ENCODE measurements around the gene GOLGA5. TPM values are rescaled to one million over a fixed set of nuclear protein-coding genes. Genes with fewer than 3 reads are reported as not detected.

The GOLGA5 gene
- total RNA-seq, 1 experiment from 2014 or later, result 25.4 TPM

DNA sequence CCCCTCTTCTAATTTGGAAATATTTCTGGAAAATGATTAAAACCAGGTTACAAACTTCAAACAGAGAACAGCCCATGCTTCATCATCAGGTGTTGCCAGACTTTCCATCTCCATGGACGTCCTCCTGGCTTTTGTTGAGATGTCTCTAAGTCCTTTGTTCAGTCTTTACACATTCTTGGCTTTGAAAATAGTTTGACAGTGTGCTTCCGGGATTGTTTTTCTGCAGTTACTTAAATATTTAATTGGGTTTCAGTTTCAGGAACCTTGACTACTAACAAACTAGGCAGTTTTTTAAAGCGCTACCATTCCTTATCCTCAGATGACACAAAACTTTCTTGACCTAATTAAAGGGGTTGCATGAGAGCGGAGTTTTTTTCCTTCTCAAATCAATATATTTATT, 47.8 kb downstream of the GOLGA5 start:
- Histone ChIP-seq H3K18ac (ENCODE audit: insufficient read length, low read depth, low read length) (no peak overlapping the region), H2AFZ (ENCODE audit: low read length) (no peak overlapping the region), H3K4me2 (ENCODE audit: insufficient read depth, insufficient read length, low read length) (no peak overlapping the region), H3K27me3 (ENCODE audit: insufficient read depth, low read length) (no peaks in the 10 kb centered on the region), H3K23me2 (ENCODE audit: insufficient read length, low read depth, low read length, poor library complexity, severe bottlenecking) (no peaks in the 10 kb centered on the region), H3K9ac (ENCODE audit: extremely low read depth, insufficient read length, low read length) (no peak overlapping the region), H3T11ph (ENCODE audit: low read length) (no peak overlapping the region), H2BK12ac (ENCODE audit: insufficient read length, low read depth, low read length) (no peak overlapping the region), H2AK5ac (ENCODE audit: insufficient read length, low read length) (no peak overlapping the region), H3K79me1 (ENCODE audit: insufficient read depth, low read depth, low read length, poor library complexity, severe bottlenecking) (no peaks in the 10 kb centered on the region), H3K14ac (ENCODE audit: insufficient read depth, low read length) (no peak overlapping the region), H2BK20ac (ENCODE audit: low read depth, low read length, poor library complexity, severe bottlenecking) (no peak overlapping the region), H2BK5ac (ENCODE audit: insufficient read length, low read length) (no peak overlapping the region), H4K8ac (replicated peaks; ENCODE audit: insufficient read length, low read depth, low read length) (no peak overlapping the region), H4K91ac (ENCODE audit: insufficient read length, low read depth, low read length) (no peak overlapping the region), H4K20me1 (ENCODE audit: control insufficient read depth, insufficient read depth, insufficient read length) (no peaks in the 10 kb centered on the region), H3K27ac (ENCODE audit: insufficient read length, low read depth, low read length) (no peak overlapping the region), H3K4ac (ENCODE audit: low read depth, low read length) (no peak overlapping the region), H3K4me1 (ENCODE audit: insufficient read depth, low read length) (no peaks in the 10 kb centered on the region), H4K5ac (ENCODE audit: insufficient read length, low read depth, low read length) (no peak overlapping the region), H3K9me3 (ENCODE audit: control insufficient read depth, low read depth, low read length) (no peaks in the 10 kb centered on the region), H2BK120ac (ENCODE audit: low read depth, low read length, poor library complexity, severe bottlenecking) (no peak overlapping the region), H3K79me2 (ENCODE audit: insufficient read depth, low read length) (no peaks in the 10 kb centered on the region), H2BK15ac (ENCODE audit: low read depth, low read length) (no peak overlapping the region), H3K56ac (ENCODE audit: insufficient read length, low read depth, low read length) (no peak overlapping the region), H3K23ac (ENCODE audit: insufficient read length, low read depth, low read length) (no peak overlapping the region)
- TF ChIP-seq, protein P1, sequence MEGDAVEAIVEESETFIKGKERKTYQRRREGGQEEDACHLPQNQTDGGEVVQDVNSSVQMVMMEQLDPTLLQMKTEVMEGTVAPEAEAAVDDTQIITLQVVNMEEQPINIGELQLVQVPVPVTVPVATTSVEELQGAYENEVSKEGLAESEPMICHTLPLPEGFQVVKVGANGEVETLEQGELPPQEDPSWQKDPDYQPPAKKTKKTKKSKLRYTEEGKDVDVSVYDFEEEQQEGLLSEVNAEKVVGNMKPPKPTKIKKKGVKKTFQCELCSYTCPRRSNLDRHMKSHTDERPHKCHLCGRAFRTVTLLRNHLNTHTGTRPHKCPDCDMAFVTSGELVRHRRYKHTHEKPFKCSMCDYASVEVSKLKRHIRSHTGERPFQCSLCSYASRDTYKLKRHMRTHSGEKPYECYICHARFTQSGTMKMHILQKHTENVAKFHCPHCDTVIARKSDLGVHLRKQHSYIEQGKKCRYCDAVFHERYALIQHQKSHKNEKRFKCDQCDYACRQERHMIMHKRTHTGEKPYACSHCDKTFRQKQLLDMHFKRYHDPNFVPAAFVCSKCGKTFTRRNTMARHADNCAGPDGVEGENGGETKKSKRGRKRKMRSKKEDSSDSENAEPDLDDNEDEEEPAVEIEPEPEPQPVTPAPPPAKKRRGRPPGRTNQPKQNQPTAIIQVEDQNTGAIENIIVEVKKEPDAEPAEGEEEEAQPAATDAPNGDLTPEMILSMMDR (conservative IDR thresholded peaks at IDR 0.05), result no peak
- Mint-ChIP-seq H3K27me3 (ENCODE audit: low read depth) (no peaks in the 10 kb centered on the region), H3K4me1 (no peaks in the 10 kb centered on the region), H3K27ac (no peak overlapping the region), H3K9me3 (no peaks in the 10 kb centered on the region), H3K36me3 (ENCODE audit: insufficient read depth in 1 of 3, low read depth in 3 of 3) (peaks cover 6 to 34% (median 15%) of the 10 kb centered on the region in 3 experiments; a peak in 5 of 7 replicates), H3K4me3 (no peak overlapping the region)
- no peak for DNase-seq
- no CpG with 5 or more reads among the region's 4 CpGs for WGBS (ENCODE audit: extremely low coverage, insufficient read length, low lambda C conversion rate)

Measured in H9 (cell line).